ENCODE results near the gene HOXB4. TPM values are rescaled to one million over a fixed set of nuclear protein-coding genes. Genes with fewer than 3 reads are reported as not detected.
A peak's percentile ranks its signal among the peaks of the same experiment; 100 is the strongest.

HOXB4 gene
- total RNA-seq, 3 donors from 2014 or later: 0.94 to 1.6 (median 1.4) TPM

DNA sequence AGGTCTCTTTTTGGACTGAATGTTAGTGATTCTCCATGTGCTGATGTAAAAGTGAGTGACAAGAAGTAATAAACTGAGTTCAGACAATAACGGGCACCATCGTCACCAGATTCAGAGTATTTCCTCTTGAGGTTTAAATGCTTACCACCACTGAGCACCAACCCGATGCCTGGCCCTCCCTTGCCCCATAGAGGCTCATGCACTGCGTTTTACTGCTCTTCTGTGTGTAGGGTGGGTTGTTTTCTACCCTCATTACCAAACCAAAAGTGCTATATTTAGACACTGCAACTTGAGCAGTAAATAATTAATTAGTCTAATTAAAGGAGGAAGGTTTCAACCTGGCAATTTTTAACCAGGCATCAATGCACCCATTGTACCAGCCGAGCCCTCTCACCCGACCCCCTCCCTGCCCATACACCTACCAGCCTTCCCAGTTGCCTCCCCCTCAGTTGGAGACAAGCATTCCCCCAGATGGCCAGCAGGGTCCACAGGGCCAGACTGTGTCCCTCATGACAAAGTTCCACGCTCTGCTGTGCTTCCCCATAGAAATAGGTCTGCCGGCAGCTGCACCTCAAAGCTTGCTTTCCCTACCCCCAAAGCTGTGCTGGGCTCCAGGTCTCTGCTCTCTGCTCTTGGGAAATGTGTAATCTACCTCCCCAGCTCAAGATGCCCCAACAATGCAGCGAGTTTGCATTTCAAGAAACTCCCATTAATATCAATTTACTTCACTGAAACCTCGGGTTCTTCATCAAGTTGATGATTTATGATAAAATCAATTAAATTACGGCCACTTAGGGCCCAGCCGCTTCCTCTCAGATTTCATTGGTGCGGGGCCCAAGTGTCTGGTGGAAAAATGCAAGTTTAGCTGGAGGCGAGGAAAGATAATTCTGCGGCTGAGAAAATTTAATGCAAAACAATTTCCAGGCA, 16.0 kb downstream of the HOXB4 start:
- no peak for ATAC-seq

DNA sequence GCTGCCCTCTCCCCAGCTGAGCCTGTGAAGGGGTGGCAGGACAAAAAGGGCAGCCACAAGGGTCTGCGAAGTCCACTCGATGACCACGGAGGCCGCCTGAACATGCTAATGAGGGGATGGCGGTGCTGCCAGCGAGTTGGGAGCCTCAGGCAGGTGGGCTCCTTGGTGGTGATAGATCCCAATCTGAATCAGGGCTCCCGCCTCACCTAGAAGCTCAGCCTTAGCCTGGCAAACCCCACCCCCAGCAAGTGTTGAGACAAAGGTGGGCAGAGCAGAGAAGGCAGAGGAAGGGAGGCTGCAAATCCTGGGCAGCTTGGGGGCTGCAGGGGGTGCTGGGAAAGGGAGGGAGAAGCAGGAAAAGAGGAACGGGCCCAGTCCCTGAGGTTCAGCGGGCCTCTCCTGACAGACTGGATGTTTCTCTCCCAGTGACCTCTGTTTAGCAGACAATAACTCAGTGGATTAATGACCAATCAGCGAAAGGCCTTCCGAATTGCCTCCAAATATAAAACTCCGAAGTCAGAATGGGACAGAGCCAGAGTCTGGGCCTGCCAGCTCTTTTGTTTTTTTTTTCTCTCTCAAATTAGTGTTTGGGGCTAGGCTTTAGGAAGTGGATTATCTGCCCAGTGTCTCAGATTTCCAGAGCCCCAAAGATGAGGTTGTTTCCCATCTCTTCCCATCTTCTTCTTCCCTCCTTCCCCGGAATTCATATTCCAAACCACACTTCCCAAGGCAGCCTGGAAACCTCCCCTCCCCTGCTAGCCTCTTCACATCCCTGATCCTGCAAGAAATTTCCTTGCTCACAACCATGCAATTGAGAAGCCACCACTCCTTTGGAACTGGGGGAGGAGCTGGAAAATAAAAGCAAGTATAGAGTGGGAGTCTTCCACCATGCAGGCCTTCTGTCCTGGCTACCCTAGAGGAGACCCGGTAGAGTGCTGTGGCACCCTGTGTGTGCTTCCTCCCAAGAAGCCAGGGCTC, 18.0 kb downstream of the HOXB4 start:
- no peak for DNase-seq
- Mint-ChIP-seq H3K9me3 (no peaks in the 10 kb centered on the region), H3K27me3 (ENCODE audit: low read depth) (peaks cover 20% of the 10 kb centered on the region), H3K36me3 (ENCODE audit: insufficient read depth) (no peaks in the 10 kb centered on the region), H3K4me3 (no peak overlapping the region), H3K4me1 (ENCODE audit: low read depth) (peaks cover 13% of the 10 kb centered on the region)
- ATAC-seq: no peak

More for the DNA sequence above, 16.0 kb downstream of the HOXB4 start:
- H3K4me1 Mint-ChIP-seq (ENCODE audit: low read depth): peaks cover 5% of the 10 kb centered on the region
- DNase-seq: no peak
- H3K9me3 Mint-ChIP-seq: no peaks in the 10 kb centered on the region
- no peak overlapping the region for H3K4me3 Mint-ChIP-seq
- H3K36me3 Mint-ChIP-seq (ENCODE audit: insufficient read depth): no peaks in the 10 kb centered on the region
- peaks cover 11% of the 10 kb centered on the region for H3K27me3 Mint-ChIP-seq (ENCODE audit: low read depth)

DNA sequence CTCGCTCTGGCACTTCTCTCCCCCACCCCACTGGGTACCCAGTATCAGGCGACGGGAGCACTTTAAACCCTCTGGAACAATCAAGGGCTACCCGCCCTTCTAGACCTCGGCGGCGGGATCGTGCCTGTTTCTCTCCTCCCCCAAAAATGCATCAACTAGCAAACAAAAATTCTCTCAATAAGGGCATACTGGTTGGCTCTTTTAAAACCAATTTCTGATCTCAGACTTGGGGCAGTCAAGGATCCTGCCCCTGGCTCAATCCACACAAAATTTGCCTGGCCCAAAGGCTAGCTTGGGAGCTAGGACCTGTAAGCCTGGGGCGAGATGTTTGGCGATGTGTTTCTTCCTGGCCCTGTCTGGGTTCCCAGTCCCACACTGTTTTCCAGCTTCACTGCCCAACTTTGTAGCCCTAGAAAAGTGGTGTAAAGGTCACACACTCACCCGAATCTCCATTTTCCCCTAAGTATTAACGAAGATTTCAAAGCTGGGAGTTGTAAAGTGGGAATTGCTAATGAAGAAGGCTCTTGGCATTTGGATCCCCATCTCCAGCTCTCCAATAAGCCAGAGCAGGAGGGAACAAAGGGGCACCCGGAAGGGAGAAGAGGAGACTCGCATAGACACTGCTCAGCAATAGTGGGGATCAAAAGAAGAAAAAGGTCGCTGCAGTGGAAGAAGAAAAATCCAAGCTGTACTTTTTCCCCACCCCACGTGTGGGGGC, 18.9 kb downstream of the HOXB4 start:
- ATAC-seq: no peak
- no peak overlapping the region for H3K4me3 Mint-ChIP-seq
- H3K27me3 Mint-ChIP-seq (ENCODE audit: low read depth): peaks cover 20% of the 10 kb centered on the region
- H3K36me3 Mint-ChIP-seq (ENCODE audit: insufficient read depth): no peaks in the 10 kb centered on the region
- no peak for DNase-seq
- H3K9me3 Mint-ChIP-seq: no peaks in the 10 kb centered on the region
- peaks cover 13% of the 10 kb centered on the region for H3K4me1 Mint-ChIP-seq (ENCODE audit: low read depth)

DNA sequence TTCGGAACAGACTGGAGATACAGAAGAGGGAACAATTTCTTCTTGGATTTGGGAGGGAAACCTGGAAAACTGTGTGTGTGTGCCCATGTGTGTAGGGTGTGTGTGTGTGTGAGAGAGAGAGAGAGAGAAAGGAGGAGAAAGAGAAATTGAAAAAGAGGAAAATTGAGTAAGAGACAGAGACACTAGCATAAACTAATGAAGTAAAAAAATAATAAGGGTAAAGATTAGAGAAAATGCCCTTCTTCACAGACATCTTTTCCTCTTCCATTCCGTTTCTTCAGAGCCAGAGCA, 19.4 kb downstream of the HOXB4 start:
- peaks cover 13% of the 10 kb centered on the region for H3K4me1 Mint-ChIP-seq (ENCODE audit: low read depth)
- ATAC-seq: no peak

DNA sequence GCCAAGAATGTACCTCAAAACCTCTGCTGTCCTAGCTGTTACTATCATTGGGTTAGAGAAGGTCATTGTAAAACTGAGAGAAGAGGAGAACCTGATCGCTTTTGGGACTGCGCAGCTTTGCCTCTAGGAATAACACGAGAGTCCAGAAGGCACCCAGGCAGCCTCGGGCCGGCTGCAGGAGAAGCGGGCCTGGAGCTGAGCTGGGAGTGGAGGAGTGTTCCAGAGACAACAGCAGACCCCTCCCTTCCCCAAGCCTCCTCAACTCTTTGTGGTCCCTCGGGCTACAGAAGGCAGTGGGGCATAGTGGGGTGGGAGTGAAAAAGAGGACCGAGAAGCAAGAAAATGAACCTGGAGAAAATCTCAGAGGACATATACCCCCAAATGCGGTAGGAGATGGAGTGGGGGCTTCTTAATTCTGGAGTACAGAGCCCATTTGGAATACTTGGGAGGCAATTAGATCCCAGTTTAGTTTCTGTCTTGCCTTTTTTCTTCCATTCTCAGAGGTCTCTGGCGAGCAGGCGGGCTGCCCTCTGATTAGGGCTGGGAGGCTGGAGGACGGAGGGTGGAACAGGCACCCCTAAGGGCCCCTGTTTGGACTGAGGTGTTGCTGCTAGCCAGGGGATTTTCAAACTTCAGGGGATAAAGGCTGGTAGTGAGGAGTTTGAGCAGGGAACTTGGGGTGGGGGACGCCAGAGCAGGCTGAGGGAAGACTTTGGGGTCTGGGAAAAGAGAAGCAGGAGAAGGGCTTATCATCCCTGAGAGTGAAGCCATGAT, 19.9 kb downstream of the HOXB4 start:
- H3K9me3 Mint-ChIP-seq: no peaks in the 10 kb centered on the region
- ATAC-seq (no peak), DNase-seq (no peak)
- peaks cover 20% of the 10 kb centered on the region for H3K27me3 Mint-ChIP-seq (ENCODE audit: low read depth)
- H3K4me3 Mint-ChIP-seq: no peak overlapping the region
- H3K4me1 Mint-ChIP-seq (ENCODE audit: low read depth): peaks cover 13% of the 10 kb centered on the region
- H3K36me3 Mint-ChIP-seq (ENCODE audit: insufficient read depth): no peaks in the 10 kb centered on the region

More for the DNA sequence above, 19.4 kb downstream of the HOXB4 start:
- no peaks in the 10 kb centered on the region for H3K36me3 Mint-ChIP-seq (ENCODE audit: insufficient read depth)
- no peak overlapping the region for H3K4me3 Mint-ChIP-seq
- H3K27me3 Mint-ChIP-seq (ENCODE audit: low read depth): peaks cover 21% of the 10 kb centered on the region
- no peaks in the 10 kb centered on the region for H3K9me3 Mint-ChIP-seq
- no peak for DNase-seq

DNA sequence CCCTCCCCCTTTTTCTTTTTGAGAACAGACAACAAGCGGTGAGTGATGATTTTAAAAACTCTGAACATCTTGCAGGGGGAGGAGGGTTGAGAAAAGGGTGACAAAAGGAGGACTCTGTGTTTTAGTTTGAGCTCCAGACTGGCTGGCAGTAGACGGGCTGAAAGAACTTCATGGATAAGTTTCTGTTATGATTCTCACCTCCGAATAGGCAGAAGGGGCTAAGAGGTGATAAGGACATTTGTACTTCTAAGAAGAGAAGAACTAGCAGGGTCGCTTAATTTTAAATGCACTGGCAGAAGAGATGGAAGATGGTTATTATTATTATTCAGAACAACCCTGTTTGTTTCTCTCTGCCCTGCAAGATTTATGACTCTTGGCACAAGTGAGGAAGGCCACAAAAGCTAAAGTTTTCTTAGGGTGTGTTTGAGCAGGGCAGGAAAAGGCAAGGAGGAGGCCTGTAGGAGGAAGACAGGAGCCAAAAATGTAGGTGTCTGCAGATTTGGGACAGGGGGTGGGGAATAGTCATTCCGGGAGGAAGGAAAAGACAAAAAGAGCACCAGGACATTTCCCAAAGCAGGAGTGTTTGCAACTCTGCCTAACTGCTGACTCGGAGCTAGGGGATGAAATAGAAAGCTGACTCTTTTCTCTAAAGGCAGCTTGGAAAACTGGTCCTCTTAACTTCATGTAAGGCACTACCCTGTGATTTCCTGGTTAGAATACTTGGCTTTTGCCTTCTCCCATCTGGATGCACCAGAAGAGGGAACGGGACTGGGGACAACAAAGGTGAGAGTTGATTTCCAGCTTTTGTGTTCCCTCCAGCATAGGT, 21.4 kb downstream of the HOXB4 start:
- Mint-ChIP-seq H3K36me3 (ENCODE audit: insufficient read depth) (no peaks in the 10 kb centered on the region), H3K27me3 (ENCODE audit: low read depth) (peaks cover 24% of the 10 kb centered on the region), H3K9me3 (no peaks in the 10 kb centered on the region), H3K4me3 (no peak overlapping the region), H3K4me1 (ENCODE audit: low read depth) (peaks cover 12% of the 10 kb centered on the region)
- ATAC-seq: no peak
- DNase-seq: no peak

- H3K27me3 Mint-ChIP-seq (ENCODE audit: low read depth): peaks cover 24% of the 10 kb centered on the region
- H3K4me3 Mint-ChIP-seq: no peak overlapping the region
- peaks cover 10% of the 10 kb centered on the region for H3K4me1 Mint-ChIP-seq (ENCODE audit: low read depth)
- H3K9me3 Mint-ChIP-seq: no peaks in the 10 kb centered on the region
- DNase-seq (no peak), ATAC-seq (no peak)
- H3K36me3 Mint-ChIP-seq (ENCODE audit: insufficient read depth): no peaks in the 10 kb centered on the region
These were observed 21.9 kb downstream of the HOXB4 start for GRCh38 chr17:48556229-48556575.

DNA sequence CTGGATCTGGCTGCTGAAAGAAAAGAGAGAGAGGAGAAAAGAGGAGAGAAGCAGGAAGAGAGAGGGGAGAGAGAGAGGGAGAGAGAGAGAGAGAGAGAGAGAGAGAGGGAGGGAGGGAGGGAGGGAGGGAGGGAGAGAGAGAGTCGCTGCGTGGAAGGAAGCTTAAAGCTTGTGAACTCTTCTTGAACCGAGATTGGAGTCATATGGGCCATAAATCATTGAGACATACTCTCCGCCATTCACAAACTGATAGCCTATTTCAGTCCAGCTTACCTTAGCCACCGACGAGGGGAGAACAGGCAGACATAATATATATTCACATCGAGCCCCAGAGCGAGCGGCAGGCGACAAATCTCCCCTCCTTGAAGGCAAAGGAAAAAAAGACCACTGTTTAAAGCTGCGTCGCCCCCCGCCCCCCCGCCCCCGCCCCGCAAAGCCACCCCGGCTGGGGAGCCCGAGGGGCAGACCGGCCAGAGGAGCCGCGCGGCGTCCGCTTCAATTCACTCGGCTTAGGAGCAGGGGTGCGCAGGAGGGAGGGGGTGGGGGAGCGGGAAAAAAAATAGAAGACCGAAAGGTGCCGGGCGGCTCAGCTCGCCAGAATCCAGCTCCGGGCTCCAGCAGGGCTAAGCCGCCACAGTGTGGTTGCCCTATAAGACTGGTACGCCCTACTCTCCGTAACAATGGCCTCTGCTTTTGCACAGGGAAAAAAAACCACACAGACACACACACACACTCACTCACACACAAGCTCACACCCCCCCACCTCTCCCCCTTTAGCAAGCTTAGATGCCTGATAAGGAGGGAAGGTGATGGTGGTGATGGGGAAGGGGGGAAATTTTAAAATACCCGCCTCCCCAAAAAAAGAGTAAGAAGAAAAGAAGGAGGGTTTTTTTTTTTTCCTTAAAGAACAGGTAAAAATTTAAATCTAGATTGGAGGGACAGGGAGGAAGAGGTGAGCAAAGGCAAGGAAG, 22.6 kb downstream of the HOXB4 start:
- DNase-seq (no peak), ATAC-seq (peak; percentile 56 to 59)
- H3K36me3 Mint-ChIP-seq (ENCODE audit: insufficient read depth): no peaks in the 10 kb centered on the region
- H3K27me3 Mint-ChIP-seq (ENCODE audit: low read depth): peaks cover 24% of the 10 kb centered on the region
- H3K4me1 Mint-ChIP-seq (ENCODE audit: low read depth): peaks cover 10% of the 10 kb centered on the region
- H3K4me3 Mint-ChIP-seq: peak overlapping the region; percentile 73
- H3K9me3 Mint-ChIP-seq: no peaks in the 10 kb centered on the region

DNA sequence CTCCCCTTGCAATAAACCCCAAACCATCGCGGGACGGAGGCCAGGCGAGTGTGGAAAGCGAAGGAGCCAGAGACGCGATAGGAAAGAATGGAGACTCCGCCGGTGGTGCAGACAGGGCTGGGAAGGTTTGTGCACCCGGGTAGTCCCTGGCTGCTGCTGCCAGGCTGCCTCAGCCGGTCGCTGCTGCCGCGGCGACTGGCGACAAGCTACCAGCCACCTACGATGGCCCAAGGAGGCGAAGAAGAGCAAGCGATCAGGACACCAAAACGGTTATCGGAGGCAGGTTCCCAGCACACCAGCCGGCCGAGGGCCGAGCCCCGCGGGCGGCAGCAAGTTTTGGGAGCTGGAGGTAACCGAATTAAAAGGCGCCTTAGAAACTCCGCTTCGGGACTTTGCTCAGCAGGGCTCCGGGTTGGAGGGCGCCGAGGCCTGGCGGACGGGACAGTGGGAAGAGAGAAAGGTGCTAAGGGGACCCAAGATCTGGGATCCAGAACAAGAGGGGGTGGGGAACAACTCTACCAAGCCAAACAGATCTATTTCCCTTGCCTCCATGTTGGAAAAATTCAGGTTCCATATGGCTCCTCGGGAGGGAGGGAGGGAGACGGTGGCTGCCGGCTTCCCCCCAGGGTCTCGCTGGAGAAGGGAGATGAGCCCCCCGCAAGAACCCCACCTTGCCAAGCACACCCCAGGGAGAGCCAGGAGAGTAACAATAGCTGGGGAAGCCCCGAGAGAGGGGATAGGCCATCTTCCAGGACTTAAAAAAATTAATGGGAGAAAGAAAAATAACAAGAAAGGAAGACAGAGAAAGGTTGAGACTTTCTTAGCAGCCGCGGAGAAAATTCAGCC, 23.5 kb downstream of the HOXB4 start:
- peaks cover 24% of the 10 kb centered on the region for H3K27me3 Mint-ChIP-seq (ENCODE audit: low read depth)
- no peaks in the 10 kb centered on the region for H3K9me3 Mint-ChIP-seq
- DNase-seq: no peak
- no peaks in the 10 kb centered on the region for H3K36me3 Mint-ChIP-seq (ENCODE audit: insufficient read depth)
- peak overlapping the region; percentile 73 for H3K4me3 Mint-ChIP-seq
- peaks cover 10% of the 10 kb centered on the region for H3K4me1 Mint-ChIP-seq (ENCODE audit: low read depth)
- no peak for ATAC-seq

- Mint-ChIP-seq H3K4me3 (no peak overlapping the region), H3K36me3 (ENCODE audit: insufficient read depth) (no peaks in the 10 kb centered on the region)
- no peak for ATAC-seq
These were observed 24.3 kb downstream of the HOXB4 start for GRCh38 chr17:48553826-48554225.

GRCh38 chr17:48553190-48553547, 25.0 kb downstream of the HOXB4 start:
- H3K36me3 Mint-ChIP-seq (ENCODE audit: insufficient read depth): no peaks in the 10 kb centered on the region

More at GRCh38 chr17:48553826-48554225, 24.3 kb downstream of the HOXB4 start:
- no peak for DNase-seq
- Mint-ChIP-seq H3K9me3 (no peaks in the 10 kb centered on the region), H3K27me3 (ENCODE audit: low read depth) (peaks cover 23% of the 10 kb centered on the region), H3K4me1 (ENCODE audit: low read depth) (peaks cover 10% of the 10 kb centered on the region)

More at GRCh38 chr17:48553190-48553547, 25.0 kb downstream of the HOXB4 start:
- ATAC-seq: no peak
- Mint-ChIP-seq H3K4me3 (no peak overlapping the region), H3K27me3 (ENCODE audit: low read depth) (peaks cover 20% of the 10 kb centered on the region), H3K4me1 (ENCODE audit: low read depth) (peaks cover 15% of the 10 kb centered on the region), H3K9me3 (no peaks in the 10 kb centered on the region)
- DNase-seq: no peak
